ENCODE results near the gene TMEM167B.

TMEM167B gene

DNA sequence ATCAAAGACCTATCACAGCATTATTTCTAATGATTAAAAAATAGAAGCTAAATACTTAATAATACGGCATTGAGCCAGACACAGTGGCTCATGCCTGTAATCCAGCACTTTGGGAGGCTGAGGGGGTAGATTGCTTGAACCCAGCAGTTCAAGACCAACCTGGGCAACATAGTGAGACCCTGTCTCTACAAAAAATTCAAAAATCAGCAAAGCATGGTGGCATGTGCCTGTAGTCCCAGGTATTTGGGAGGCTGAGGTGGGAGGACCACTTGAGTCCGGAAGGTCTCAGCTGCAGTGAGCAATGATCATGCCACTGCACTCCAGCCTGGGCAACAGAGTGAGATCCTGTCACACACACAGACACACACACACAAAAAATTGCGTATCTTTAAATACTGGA, 25.4 kb upstream of the TMEM167B start:
- DNase-seq (ENCODE audit: low read depth in 2 of 2) = no peak
- TF ChIP-seq, protein P1, sequence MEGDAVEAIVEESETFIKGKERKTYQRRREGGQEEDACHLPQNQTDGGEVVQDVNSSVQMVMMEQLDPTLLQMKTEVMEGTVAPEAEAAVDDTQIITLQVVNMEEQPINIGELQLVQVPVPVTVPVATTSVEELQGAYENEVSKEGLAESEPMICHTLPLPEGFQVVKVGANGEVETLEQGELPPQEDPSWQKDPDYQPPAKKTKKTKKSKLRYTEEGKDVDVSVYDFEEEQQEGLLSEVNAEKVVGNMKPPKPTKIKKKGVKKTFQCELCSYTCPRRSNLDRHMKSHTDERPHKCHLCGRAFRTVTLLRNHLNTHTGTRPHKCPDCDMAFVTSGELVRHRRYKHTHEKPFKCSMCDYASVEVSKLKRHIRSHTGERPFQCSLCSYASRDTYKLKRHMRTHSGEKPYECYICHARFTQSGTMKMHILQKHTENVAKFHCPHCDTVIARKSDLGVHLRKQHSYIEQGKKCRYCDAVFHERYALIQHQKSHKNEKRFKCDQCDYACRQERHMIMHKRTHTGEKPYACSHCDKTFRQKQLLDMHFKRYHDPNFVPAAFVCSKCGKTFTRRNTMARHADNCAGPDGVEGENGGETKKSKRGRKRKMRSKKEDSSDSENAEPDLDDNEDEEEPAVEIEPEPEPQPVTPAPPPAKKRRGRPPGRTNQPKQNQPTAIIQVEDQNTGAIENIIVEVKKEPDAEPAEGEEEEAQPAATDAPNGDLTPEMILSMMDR (IDR thresholded peaks at IDR 0.05; ENCODE audit: low read depth, low read length) = no peak
- no peak overlapping the region for H3K4me3 ChIP-seq (replicated peaks in 1 of 2; ENCODE audit: low read depth in 2 of 2, low read length in 2 of 2)

DNA sequence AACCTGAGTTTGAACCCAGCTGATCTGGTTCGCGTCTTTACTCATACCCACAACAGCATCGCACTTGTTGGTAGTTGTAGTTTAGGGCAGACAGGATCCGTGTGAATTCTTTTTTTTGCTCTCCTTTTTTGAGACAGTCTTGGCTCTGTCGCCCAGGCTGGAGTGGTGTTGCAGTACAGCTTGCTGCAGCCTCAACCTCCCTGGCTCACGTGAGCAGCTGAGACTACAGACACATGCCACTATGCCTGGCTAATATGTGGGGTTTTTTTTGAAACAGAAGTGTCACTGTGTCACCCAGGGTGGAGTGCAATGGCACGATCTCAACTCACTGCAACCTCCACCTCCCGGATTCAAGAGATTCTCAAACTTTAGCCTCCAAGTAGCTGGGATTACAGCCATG, 22.7 kb upstream of the TMEM167B start:
- DNase-seq (ENCODE audit: low read depth in 2 of 2) = no peak
- TF ChIP-seq, protein P1 (IDR thresholded peaks at IDR 0.05; ENCODE audit: low read depth, low read length) = no peak
- H3K4me3 ChIP-seq (replicated peaks in 1 of 2; ENCODE audit: low read depth in 2 of 2, low read length in 2 of 2) = no peak overlapping the region

DNA sequence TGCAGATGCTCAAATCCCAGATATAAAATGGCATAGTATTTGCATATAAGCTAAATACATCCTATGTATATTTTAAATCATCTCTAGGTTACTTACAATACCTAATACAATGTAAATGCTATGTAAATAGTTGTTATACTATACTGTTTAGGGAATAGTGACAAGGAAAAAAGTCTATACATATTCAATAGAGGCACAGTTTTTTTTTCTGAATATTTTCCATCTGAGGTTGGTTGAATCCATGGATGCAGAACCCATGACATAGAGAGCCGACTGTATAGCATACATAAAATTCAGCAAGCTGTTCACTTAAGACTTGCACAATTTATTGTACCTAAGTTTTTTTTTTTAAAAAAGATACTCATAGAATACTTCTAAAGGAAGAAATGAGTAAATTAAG, 21.3 kb upstream of the TMEM167B start:
- TF ChIP-seq, protein P1 (IDR thresholded peaks at IDR 0.05; ENCODE audit: low read depth, low read length) = no peak
- no peak for DNase-seq (ENCODE audit: low read depth in 2 of 2)
- no peak overlapping the region for H3K4me3 ChIP-seq (replicated peaks in 1 of 2; ENCODE audit: low read depth in 2 of 2, low read length in 2 of 2)

DNA sequence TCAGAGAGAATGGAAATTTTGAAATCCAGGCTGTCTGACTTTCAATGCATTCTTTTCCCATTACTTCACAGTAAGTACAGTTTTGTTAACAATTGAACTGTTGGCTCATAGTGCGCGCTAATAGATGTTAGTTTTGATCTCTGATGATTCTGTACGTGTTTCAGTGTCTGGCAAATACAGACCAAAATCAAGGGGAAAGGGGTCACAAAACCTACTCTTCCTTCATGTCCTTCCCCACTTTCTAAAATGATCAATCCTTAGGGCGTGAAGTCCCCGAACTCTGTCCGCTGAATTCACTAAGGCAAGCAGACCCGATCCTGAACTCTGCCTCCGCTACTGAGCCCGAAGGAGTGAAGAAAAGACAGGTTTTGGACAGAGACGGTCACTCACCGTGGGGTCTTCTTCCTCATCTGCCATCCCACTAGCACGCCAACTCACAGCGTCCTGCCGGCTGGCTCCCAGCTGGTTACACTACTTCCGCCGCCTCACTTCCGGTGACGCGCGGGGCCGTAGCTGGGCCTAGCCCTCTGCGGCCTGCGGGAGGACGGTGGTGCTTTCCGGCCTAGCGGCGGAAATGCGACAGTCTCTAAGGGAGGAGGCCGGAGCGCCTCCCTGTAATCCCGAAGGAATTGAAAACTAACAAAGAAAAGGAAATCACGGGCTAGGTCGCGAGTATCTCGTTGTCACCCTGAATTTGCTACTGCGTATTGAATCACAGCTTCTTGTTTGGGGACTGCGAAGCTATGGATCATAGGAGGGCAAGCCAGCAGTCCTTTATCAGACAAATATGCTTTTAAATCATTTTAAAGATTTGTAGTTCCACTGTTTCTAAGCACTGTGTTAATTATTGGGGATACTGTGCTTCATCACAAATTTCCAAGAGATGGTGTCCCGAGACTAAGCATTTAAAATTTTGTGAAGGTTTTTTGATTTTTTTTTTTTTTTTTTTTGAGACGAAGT, 14.8 kb upstream of the TMEM167B start, which contains the start of gene TAF13:
Gene TAF13 (minus strand): TSS at position 473 of the 960 bp plus-strand sequence. CDS start 56 bp downstream, at position 417.
- DNase-seq (ENCODE audit: low read depth in 2 of 2) = peak; percentile 97
- TF ChIP-seq, protein P1 (IDR thresholded peaks at IDR 0.05; ENCODE audit: low read depth, low read length) = peak; percentile 3

DNA sequence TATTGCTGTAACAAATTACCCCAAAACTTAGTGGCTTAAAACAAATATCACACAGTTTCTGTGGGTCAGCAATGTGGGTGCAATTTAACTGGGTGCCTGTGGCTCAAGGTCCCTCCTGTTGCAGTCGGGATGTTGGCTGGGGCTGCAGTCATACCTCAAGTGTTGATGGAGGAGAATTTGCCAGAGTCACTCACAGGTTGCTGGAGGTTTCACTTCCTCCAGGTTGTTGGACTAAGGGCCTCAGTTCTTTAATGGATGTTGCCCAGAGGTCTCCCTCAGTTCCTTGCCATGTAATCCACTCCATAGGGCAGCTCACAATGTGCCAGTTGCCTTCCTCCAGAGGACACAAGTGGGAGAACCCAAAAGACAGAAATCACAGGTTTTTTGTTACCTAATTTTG, 12.2 kb upstream of the TMEM167B start:
- TF ChIP-seq, protein P1 (IDR thresholded peaks at IDR 0.05; ENCODE audit: low read depth, low read length) = no peak
- DNase-seq (ENCODE audit: low read depth in 2 of 2) = no peak
- H3K4me3 ChIP-seq (replicated peaks in 1 of 2; ENCODE audit: low read depth in 2 of 2, low read length in 2 of 2) = no peak overlapping the region

More for the DNA sequence above, 14.8 kb upstream of the TMEM167B start, which contains the start of gene TAF13:
- peak within 1 kb of the TSS; percentile 75 to 91 for H3K4me3 ChIP-seq (replicated peaks in 1 of 2; ENCODE audit: low read depth in 2 of 2, low read length in 2 of 2)

DNA sequence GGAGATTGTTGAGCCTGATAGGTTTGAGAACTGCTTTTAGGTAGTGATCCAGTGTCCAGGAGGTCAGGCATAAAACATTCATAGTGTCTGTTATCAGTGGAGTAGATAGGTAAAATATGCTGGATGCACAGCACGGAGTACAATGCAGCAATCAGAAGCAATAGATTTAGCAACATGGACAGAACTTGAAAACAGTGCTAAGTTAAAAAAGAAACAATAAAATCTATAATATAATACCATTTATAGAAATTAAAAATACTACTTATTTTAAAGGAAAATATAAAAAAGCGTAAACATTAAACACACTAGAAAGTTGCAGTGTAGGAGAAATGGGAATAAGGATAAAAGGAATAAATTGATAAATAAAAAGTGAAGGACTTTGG, 11.3 kb upstream of the TMEM167B start:
- TF ChIP-seq, protein P1 (IDR thresholded peaks at IDR 0.05; ENCODE audit: low read depth, low read length) = no peak
- DNase-seq (ENCODE audit: low read depth in 2 of 2) = no peak
- no peak overlapping the region for H3K4me3 ChIP-seq (replicated peaks in 1 of 2; ENCODE audit: low read depth in 2 of 2, low read length in 2 of 2)
